HG03060 (cell line): ENCODE data around the gene SULT4A1.
"Not testable (repeated sequence)": the region's sequence is repeated elsewhere in the genome, so short reads cannot be mapped to it uniquely, and the experiment has no call there.

ENCODE experiments used
- ATAC-seq: cut with Tn5 transposase; IDR thresholded peaks from one replicate; pipeline ENCODE4 v1.9.1; 2021; ENCODE audit warnings: low read depth, moderate number of reproducible peaks; ENCODE audit not compliant: unreplicated experiment

SULT4A1 gene, protein sequence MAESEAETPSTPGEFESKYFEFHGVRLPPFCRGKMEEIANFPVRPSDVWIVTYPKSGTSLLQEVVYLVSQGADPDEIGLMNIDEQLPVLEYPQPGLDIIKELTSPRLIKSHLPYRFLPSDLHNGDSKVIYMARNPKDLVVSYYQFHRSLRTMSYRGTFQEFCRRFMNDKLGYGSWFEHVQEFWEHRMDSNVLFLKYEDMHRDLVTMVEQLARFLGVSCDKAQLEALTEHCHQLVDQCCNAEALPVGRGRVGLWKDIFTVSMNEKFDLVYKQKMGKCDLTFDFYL

DNA sequence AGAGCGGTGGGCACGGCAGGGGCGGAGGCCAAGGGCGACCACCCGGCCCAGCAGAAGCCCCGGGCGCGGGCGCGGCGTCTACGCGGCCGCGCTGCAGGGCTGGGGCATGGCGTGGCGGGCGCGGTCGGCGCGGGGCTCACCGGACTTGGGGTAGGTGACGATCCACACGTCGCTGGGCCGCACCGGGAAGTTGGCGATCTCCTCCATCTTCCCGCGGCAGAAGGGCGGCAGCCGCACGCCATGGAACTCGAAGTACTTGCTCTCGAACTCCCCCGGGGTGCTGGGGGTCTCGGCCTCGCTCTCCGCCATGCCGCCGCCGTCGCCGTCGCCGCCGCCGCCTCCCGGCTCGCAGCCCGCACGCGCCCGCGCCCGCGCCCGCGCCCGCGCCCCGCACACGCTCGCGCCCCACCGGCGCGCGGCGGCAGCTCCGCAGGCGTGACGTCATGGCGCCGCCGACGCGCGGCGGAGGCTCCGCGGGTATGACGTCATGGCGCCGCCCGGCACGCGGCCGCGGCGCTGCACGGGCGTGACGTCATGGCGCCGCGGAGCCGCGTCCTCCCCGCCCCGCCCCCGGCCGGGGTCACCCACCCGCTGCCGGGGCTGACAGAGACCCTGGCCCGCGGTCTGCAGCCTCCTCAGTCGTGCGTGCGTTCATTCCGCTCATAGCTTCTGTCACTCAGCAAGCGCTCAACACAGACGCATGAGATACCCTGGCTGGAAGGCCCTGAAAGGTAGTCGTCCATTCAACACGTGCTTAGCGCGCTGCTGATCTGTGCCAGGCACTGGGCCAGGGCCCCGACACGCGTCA is at the start of gene SULT4A1:
Gene SULT4A1, minus strand, starts transcription at position 440 of the 808 bp plus-strand sequence. Its CDS starts 131 bp downstream, at position 309.
- ATAC-seq: no peak

DNA sequence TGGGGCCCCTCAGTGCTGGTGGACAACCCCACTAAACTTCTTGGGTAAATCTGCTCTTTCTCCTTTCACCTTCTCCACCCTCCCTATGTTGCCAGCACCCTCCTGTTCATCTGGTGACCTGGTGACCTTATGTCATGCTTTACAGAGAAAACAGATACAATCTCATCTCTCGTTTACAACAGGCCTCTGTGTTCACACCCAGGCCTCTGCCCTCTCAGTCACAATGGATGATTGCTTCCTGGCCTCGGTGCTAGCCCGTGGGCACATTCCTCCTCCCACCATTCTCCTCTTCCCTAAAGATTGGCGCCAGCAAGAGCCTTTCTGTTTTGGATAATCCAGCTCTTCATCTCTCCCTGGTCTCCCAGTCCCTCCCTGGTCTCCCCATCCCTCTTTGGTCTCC is 49.0 kb upstream of the SULT4A1 start:
- no peak for ATAC-seq

DNA sequence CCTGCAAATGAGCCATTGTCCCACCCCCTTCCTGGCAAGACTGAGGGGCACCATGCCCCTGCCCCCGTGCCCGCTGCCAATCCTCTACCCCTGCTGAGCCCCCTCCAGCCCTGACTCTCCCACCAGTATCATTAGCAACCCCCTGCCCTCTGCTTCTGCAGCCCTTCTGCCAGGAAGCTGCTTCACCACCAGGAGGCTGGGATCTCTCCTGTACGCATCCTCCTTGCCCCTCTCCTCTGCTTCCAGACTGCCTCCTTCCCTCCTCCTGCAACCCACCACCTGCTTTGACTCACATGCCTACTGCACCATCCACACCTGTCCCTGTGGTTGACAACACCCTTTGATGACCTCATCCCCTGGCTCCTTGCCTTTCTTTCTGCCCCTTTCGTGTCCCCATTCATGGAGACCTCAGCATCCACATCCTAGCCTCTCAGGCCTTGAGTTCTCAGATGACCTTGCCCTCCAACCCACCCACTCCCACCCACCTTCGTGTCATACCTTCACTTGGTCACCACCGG is 47.9 kb upstream of the SULT4A1 start:
- ATAC-seq: no peak

DNA sequence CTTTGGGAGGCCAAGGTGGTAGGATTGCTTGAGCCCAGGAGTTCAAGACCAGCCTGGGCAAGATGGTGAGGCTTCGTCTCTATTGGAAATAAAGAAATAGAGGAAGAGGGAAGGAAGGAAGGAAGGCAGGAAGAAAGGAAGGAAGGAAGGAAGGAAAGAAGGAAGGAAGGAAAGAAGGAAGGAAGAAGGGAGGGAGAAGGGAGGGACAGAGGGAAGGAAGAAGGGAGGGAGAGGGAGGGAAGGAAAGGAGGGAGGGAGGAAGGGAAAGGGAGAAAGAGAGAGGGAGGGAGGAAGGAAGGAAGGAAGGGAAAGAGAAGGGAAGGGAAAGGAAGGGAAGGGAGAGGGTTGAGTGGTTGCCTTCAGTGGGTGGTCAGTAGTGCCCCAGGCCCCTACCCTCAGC is 47.4 kb upstream of the SULT4A1 start:
- no peak for ATAC-seq

DNA sequence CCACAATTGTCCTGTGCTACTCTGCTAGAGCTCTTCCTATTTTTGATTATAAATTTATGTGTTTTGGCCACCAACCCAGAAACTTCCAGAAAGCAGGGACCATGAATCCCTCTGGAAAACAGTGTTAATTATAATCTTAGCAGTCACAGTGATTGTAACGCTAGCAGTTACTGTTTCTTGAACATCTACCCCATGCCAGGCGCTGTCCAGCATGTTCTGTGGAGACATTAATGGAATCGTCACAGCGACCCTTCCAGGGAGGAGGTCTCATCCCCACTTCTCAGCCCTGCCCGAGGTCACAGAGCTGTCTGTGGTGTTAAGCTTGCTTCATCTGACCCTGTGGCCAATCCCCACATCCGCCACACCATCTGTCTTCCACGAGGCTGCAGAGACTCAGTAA is 43.4 kb upstream of the SULT4A1 start:
- ATAC-seq: no peak

DNA sequence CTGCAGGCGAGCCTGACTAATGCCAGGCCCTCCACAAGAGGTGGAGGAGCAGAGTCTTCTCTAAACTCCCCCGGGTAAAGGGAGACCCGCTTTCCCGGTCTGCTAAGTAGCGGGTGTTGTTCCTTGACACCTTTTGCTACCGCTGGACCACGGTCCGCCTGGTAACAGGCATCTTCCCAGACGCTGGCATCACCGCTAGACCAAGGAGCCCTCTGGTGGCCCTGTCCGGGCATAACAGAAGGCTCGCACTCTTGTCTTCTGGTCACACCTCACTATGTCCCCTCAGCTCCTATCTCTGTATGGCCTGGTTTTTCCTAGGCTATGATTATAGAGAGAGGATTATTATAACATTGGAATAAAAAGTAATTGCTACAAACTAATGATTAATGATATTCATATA is 42.1 kb upstream of the SULT4A1 start:
- not testable (repeated sequence) for ATAC-seq

DNA sequence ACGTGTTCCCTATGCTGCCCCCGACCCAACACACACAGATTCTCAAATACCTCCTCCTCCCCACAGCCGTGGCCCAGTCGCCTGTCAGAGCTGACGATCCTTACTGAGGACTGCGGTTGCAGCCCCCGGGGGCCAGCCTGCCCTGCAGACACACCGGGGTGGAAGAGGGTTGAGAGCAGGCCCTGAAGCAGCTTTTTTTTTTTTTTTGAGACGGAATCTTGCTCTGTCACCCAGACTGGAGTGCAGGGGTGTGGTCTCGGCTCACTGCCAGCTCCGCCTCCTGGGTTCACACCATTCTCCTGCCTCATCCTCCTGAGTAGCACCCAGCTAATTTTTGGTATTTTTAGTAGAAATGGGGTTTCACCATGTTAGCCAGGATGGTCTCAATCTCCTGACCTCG is 40.7 kb upstream of the SULT4A1 start:
- ATAC-seq: not testable (repeated sequence)

DNA sequence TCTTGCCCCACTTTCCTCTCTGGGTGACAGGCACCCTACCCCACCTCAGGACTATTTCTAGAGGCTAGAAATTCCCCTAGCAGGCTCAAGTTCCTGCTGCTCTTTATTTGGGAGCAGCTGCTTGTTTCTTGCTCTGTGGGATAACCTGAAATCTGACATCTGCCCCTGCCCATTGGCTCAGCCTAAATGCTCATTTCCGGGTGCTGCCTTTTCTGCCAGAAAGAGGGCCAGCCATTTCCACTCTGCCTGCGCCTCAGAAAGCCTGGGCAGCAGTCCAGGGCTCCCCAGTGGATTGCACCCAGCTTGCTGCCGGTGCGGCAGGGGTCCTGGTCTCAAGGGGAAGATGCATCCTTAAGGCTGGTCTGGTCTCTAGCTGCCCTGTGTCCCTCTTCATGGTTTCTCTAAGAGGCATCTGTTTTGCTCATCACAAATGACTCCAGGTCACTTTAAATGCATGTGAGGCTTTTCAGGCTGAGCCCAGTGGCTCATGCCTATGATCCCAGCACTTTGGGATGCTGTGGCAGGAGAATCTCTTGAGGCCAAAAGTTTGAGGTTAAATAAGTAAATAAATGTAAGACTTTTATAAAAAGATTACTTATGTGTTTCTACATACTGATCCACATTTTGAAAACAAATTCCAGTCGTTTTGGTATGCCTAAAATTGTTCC is 39.8 kb upstream of the SULT4A1 start:
- ATAC-seq: no peak

DNA sequence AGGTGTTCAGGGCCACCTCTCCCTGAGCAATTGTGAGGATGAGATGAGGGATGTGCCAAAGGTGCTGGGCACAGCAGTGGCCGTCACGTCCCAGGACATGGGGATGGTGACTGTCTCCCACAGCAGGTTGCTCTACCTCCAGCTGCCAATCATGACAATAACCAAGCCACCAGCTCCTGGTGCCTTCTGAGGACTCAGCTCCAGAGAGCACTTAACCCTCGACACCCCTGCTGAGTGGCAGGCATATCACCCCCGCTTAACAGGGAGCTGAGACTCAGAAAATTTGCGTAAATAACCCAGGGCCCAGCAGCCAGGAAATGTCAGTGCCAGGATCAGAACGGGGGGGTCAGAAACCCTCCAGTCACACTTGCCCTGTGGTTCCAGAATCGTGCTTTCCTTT is 37.9 kb upstream of the SULT4A1 start:
- ATAC-seq: no peak

DNA sequence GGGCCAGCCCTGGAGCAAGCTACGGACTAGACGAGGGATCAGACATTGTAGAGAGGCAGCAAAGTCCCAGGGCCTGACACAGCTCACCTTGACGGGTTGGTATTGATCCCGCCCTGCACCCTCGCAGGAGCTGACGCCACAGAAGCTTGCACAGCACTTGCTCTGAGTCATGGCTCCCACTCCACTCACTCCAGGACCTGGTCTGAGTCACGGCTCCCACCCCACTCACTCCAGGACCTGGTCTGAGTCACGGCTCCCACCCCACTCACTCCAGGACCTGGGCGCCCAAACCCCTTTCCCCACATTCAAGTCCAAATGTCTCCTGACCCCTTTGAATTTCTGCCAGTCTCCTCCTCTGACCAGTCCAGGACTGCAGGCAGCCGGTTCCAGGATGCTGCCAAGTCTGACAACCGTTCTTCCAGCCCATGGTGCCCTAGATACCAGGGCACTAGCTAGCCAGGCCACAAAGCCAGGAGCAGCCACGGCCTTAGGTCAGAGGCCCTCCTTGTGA is 35.5 kb upstream of the SULT4A1 start:
- no peak for ATAC-seq

DNA sequence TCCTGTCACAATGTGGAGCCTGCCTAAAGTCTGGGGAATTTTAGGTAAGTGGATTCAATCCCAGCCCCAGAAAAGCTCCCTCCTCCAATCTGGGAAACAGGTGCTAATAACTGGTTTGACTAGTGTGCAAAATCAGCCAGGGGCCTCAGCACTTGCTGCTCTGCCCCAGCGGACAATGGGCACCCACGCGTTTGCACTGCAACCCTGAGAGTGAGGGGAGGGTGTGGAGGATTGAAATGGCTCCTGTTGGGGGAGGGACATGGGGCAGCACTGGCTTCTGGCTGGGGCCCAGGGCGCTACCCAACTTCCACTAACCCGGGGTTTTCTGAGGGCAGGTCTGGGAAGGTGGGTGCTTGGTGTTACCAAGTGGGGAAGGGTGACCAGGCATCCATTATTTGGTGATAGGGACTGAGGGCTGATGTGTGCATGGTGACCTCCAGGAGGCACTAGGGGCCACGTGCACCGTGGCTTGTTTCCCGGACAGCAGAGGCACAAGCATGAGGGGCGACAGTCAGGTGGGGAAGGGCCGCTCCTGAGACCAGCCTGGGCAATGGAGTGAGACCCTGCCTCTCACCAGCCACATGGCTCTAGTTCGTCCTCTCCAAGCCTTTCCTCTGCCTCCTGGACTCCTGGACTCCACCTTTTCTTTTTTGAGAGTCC is 33.8 kb upstream of the SULT4A1 start:
- no peak for ATAC-seq

DNA sequence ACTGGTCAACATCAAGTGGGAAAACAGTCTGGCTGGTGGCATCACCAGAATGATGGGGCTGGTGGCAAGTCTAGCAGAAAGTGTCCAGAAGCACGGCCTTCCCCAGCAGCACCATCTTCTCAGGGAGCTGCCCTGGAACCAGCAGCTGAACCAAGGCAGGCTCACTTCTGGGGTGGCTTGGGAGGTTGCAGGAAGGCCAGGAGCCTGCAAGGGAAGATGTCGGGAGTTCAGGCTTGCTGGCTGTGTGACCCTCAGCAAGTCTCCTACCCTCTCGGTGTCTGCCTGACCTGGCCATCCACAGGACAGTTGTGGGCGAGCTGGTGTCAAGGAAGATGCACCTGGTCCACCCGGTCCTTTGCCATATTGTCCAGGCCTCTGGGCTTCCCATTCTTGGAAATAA is 31.8 kb upstream of the SULT4A1 start:
- no peak for ATAC-seq

DNA sequence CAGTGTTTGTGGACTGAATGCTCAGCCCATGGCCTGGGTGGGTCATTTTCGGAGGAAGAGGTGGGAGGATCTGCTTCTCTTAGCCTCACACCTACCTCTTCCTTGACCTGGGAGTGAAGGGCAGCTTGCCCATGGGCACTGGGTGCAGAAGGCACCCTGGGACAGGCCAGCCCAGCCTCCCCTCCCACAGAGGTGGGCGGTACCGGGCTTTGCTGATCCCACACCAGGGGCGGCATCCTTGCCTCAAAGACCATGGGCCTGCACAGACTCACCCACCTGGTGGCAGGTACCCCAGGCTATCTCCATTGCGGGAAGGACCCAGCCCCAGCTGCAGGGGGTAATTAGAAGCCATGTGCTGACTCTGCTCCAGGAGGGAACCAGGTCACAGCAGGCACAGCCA is 31.0 kb upstream of the SULT4A1 start:
- ATAC-seq: no peak

DNA sequence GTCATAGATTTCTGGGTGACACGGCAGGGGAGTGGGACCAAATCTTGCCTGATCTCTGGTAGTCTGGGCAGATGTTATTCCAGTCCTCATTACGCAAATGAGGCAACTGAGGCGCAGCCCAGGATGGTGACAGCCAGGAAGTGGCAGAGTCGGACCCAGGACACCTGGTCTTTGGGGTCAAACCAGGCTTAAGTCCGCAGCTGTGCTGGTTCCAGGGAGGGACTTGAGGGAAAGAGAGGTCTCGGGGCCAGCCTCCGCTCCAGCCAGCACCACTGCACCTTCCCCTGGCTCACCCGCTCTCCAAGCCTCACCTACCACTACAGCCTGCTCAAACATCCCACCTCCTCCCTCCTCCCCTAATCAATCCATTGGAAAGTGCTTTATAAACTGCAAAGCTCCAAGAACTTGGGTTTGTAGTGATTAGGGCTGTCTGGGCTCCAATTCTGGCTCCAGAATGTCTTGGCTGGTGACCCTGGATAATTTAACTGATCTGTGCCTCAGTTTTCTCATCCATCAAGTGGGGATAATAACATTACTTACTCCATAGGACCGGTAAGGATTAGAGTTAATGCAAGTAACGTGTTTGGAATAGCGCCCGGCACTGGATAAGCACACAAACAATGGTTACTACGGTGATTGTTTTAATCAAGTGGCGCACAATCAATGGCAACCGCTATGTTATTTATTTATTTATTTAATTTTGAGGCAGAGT is 30.0 kb upstream of the SULT4A1 start:
- no peak for ATAC-seq

DNA sequence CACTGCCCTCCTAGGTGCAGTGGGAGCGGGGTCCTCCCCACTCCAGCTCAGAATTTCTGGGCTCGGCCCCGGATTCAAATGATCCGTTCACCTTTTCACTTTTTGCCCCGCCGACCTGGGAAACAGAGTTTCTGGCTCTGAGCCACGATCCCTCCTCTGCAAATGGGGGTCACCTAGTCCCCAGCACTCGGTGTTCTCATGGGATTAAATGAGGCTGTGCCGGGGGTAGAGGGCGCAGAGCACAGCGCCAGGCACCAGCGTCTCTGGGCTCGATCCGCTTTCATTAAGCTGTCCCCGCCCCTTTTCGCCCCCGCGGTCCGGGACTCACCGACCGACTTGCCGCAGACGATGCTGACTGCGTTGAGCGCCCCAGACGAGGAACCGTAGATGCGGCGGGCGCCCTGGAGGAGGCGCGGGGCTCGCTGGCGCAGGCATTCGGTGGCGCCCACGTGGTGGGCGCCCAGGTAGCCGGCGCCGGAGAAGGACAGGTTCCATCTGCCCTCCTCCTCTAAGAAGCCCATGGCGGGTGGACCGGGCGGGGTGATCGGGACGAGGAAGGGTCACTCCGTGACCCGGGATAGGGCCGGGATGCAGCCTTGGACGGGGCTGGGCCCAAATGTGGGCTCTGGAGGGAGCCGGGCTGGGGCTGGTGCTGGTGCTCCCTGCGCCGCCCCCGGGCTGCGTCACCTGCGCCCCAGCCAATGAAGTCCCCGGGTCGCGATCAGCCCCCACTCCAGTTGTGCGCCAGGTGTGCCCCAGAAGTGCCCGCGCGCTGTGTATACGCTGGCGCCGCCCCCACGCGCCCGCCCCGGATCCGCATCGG is 29.3 kb upstream of the SULT4A1 start, which contains the start of gene PNPLA5:
Gene PNPLA5, minus strand, starts transcription at position 654 of the 823 bp plus-strand sequence. Its CDS starts 133 bp downstream, at position 521.
- ATAC-seq: no peak

DNA sequence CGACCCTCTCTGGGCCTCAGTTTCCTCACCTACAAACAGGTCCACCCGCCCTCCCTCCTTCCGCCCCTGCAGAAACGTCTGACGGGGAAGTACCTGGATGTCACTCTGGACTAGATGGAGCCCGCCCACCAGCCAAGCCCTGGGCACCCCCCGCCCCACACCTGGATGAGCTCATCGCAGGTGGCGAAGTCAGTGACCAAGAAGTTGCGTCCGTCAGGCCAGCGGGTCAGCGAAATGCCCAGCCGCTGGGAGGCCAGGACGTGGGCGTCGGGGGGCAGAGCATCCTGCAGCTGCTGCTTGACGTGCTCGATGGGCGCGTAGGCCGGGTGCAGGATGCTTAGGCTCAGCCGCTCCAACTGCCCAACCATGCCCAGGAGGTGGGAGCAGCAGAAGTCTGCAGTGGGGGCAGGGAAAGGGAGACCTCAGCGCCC is 28.6 kb upstream of the SULT4A1 start:
- no peak for ATAC-seq

DNA sequence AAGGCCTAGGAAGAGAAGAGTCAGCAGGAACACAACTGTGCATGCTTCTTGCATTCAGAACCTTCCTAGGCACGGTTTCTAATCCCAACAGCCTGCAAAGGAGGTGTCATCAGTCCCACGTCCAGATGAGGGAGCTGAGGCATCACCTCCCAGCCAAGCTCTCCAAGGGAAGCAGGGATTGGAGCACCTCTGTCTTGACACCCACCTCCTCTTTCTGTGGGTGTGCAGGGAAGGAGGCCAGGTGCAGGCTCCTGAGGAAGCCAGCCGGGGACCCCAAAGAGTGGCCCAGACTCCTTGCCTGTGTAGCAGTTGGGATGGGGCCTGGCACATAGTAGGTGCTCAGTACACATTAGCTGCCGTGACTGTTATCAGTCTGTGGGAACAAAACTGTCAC is 27.5 kb upstream of the SULT4A1 start:
- no peak for ATAC-seq

DNA sequence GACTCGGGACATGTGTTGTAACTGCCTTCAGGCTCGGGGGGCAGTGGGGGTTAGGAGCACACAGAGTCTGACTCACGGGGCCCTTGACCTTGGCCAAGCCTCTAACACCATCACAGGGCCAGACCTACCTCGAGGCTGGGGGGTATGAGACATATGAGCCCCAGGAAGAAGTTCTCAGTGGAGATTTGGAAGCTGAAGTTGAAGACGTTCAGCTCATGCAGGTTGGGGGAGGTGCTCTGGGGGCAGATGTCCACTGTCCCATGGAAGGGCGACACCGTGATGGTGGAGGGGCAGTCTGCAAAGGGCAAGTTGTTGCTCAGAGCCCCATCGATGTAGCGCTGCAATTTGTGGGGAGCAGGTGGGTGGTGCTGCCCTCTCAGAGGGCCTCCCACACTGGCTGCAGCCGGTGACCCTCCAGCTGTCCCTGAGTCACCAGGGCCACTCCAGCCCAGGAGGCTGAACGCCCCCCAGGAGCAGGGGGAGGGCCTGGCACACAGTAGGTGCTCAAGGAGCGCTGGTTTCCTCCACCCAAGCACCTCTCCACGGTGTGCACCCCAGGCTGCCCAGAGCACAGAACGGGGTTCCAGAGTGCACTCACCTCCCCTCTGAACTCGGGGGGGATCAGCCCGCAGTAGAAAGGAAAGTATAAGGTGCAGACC is 27.0 kb upstream of the SULT4A1 start:
- no peak for ATAC-seq
